Measurements from ENCODE around the gene SMPX. TPM values are rescaled to one million over a fixed set of nuclear protein-coding genes. Genes with fewer than 3 reads are reported as not detected.

SMPX gene
- total RNA-seq, result not detected

GRCh38 chrX:21757960-21758359 is at the start of gene SMPX:
SMPX (minus strand) TSS chrX:21758116; CDS start chrX:21754290, 3,826 bp downstream.
- Histone ChIP-seq H3K9me3 (no peaks in the 10 kb centered on the region), H3K36me3 (replicated peaks in 1 of 2; ENCODE audit: insufficient read depth in 1 of 2, low read depth in 2 of 2) (no peaks in the 10 kb centered on the region), H3K4me1 (peaks cover 4% of the 10 kb centered on the region), H3K27ac (no peak within 1 kb of the TSS), H3K4me3 (no peak within 1 kb of the TSS), H3K27me3 (no peaks in the 10 kb centered on the region)
- 66 to 100% methylated on average over 4 to 12 of the region's 12 CpGs for WGBS, 2 donors
- intact Hi-C loops (cut with DNase I), result no loop called here
- no peak for DNase-seq
- ATAC-seq, result no peak
- TF ChIP-seq CTCF (IDR thresholded peaks at IDR 0.05), result no peak
- no peak for TF ChIP-seq POLR2A (IDR thresholded peaks at IDR 0.05)

- intact Hi-C loops (cut with DNase I), result no loop called here
- no peaks in the 10 kb centered on the region for H3K4me1 ChIP-seq
- no peaks in the 10 kb centered on the region for H3K36me3 ChIP-seq (replicated peaks in 1 of 2; ENCODE audit: insufficient read depth in 1 of 2, low read depth in 2 of 2)
- no peaks in the 10 kb centered on the region for H3K27me3 ChIP-seq
- no peak overlapping the region for H3K4me3 ChIP-seq
- TF ChIP-seq CTCF (IDR thresholded peaks at IDR 0.05) (no peak), POLR2A (IDR thresholded peaks at IDR 0.05) (no peak)
- ATAC-seq (no peak), DNase-seq (no peak)
- no peaks in the 10 kb centered on the region for H3K9me3 ChIP-seq
- H3K27ac ChIP-seq, result no peak overlapping the region
Measured at GRCh38 chrX:21806691-21807090, 48.8 kb upstream of the SMPX start.

GRCh38 chrX:21802839-21803238 is 44.9 kb upstream of the SMPX start:
- ATAC-seq (no peak), DNase-seq (no peak)
- intact Hi-C loops (cut with DNase I), result no loop called here
- Histone ChIP-seq H3K27me3 (no peaks in the 10 kb centered on the region), H3K4me1 (peaks cover 11% of the 10 kb centered on the region), H3K27ac (no peak overlapping the region), H3K9me3 (no peaks in the 10 kb centered on the region), H3K36me3 (replicated peaks in 1 of 2; ENCODE audit: insufficient read depth in 1 of 2, low read depth in 2 of 2) (no peaks in the 10 kb centered on the region), H3K4me3 (no peak overlapping the region)
- TF ChIP-seq CTCF (IDR thresholded peaks at IDR 0.05) (no peak), POLR2A (IDR thresholded peaks at IDR 0.05) (no peak)

GRCh38 chrX:21802054-21802670 is 44.2 kb upstream of the SMPX start:
- DNase-seq, result no peak
- ATAC-seq, result no peak
- WGBS, 2 donors, result 57 to 58% methylated on average over 7 of the region's 7 CpGs
- H3K27ac ChIP-seq, result no peak overlapping the region
- intact Hi-C loops (cut with DNase I), result no loop called here
- no peak overlapping the region for H3K4me3 ChIP-seq
- H3K36me3 ChIP-seq (replicated peaks in 1 of 2; ENCODE audit: insufficient read depth in 1 of 2, low read depth in 2 of 2), result no peaks in the 10 kb centered on the region
- H3K27me3 ChIP-seq, result no peaks in the 10 kb centered on the region
- no peaks in the 10 kb centered on the region for H3K9me3 ChIP-seq
- H3K4me1 ChIP-seq, result peaks cover 11% of the 10 kb centered on the region
- TF ChIP-seq POLR2A (IDR thresholded peaks at IDR 0.05) (no peak), CTCF (IDR thresholded peaks at IDR 0.05) (no peak)

- DNase-seq, result no peak
- TF ChIP-seq CTCF (IDR thresholded peaks at IDR 0.05) (no peak), POLR2A (IDR thresholded peaks at IDR 0.05) (no peak)
- H3K9me3 ChIP-seq, result no peaks in the 10 kb centered on the region
- peaks cover 11% of the 10 kb centered on the region for H3K4me1 ChIP-seq
- 0% methylated on average over 1 of the region's 1 CpG for WGBS, 2 donors
- peak overlapping the region in 3 of 4 donors; percentile 12 to 63 (median 29) for H3K27ac ChIP-seq
- H3K27me3 ChIP-seq, result no peaks in the 10 kb centered on the region
- intact Hi-C loops (cut with DNase I), result no loop called here
- no peak overlapping the region for H3K4me3 ChIP-seq
- no peaks in the 10 kb centered on the region for H3K36me3 ChIP-seq (replicated peaks in 1 of 2; ENCODE audit: insufficient read depth in 1 of 2, low read depth in 2 of 2)
- ATAC-seq, result no peak
Measured at GRCh38 chrX:21800344-21800770, 42.4 kb upstream of the SMPX start.
